HuH-7.5 (cell line): ENCODE measurements around the gene ADCYAP1.
"Not testable (repeated sequence)": the region's sequence is repeated elsewhere in the genome, so short reads cannot be mapped to it uniquely, and the experiment has no call there.

Experiments
- DNase-seq: peaks from one replicate; pipeline ENCODE4 v3.0.0; 2011; ENCODE audit warnings: low spot score

ADCYAP1 gene

GRCh38 chr18:904218-905090, at the start of gene ADCYAP1:
TSS of gene ADCYAP1 (plus strand) at chr18:904871. CDS start at chr18:905387, 516 bp downstream.
- peak; percentile 86 for DNase-seq

- DNase-seq, result no peak
Observed at GRCh38 chr18:857986-858385, 46.7 kb upstream of the ADCYAP1 start.

GRCh38 chr18:864872-865273, 39.8 kb upstream of the ADCYAP1 start:
- peak; percentile 69 for DNase-seq

- DNase-seq, result no peak
Observed at GRCh38 chr18:867257-867656, 37.4 kb upstream of the ADCYAP1 start.

GRCh38 chr18:873426-873825, 31.2 kb upstream of the ADCYAP1 start:
- DNase-seq, result not testable (repeated sequence)

GRCh38 chr18:875912-876311, 28.8 kb upstream of the ADCYAP1 start:
- no peak for DNase-seq

GRCh38 chr18:877238-877637, 27.4 kb upstream of the ADCYAP1 start:
- no peak for DNase-seq

- no peak for DNase-seq
Observed at GRCh38 chr18:886076-886475, 18.6 kb upstream of the ADCYAP1 start.

- DNase-seq, result no peak
Observed at GRCh38 chr18:887716-888115, 17.0 kb upstream of the ADCYAP1 start.

- no peak for DNase-seq
Observed at GRCh38 chr18:892316-892715, 12.4 kb upstream of the ADCYAP1 start.

GRCh38 chr18:896315-896714, 8.4 kb upstream of the ADCYAP1 start:
- no peak for DNase-seq

GRCh38 chr18:901761-902160, 2.9 kb upstream of the ADCYAP1 start:
- DNase-seq, result no peak

- peak; percentile 35 for DNase-seq
Observed at GRCh38 chr18:902229-902628, 2.4 kb upstream of the ADCYAP1 start.

- peak; percentile 77 for DNase-seq
Observed at GRCh38 chr18:903701-904100, 970 bp upstream of the ADCYAP1 start.

GRCh38 chr18:905307-905947, 756 bp downstream of the ADCYAP1 start:
- DNase-seq, result peak; percentile 42

- peak; percentile 68 for DNase-seq
Observed at GRCh38 chr18:905948-906415, 1.3 kb downstream of the ADCYAP1 start.

- DNase-seq, result peak; percentile 59
Observed at GRCh38 chr18:906416-907114, 1.9 kb downstream of the ADCYAP1 start.

GRCh38 chr18:907115-907884, 2.6 kb downstream of the ADCYAP1 start:
- peak; percentile 74 for DNase-seq

GRCh38 chr18:907885-908757, 3.5 kb downstream of the ADCYAP1 start:
- peak; percentile 73 for DNase-seq

- peak; percentile 73 for DNase-seq
Observed at GRCh38 chr18:908758-909724, 4.4 kb downstream of the ADCYAP1 start.
